WTC11 (cell line): Measurements from ENCODE around the gene ZNF688. TPM values are rescaled to one million over a fixed set of nuclear protein-coding genes. Genes with fewer than 3 reads are reported as not detected.
A peak's percentile ranks its signal among the peaks of the same experiment; 100 is the strongest.

Source experiments
- ARID4B ChIP-seq: sonication (generic); formaldehyde crosslinking; IDR thresholded peaks from 2 replicates; pipeline ENCODE4 v1.8.0; 2023; ENCODE audit warnings: missing genetic modification reagents, mild to moderate bottlenecking, borderline replicate concordance
- ELF4 ChIP-seq: sonication (generic); formaldehyde crosslinking; IDR thresholded peaks from 2 replicates; pipeline ENCODE4 v1.8.1; 2022; ENCODE audit warnings: low read depth, mild to moderate bottlenecking, moderate library complexity, missing genetic modification reagents
- ETV6 ChIP-seq: sonication (generic); formaldehyde crosslinking; IDR thresholded peaks from 2 replicates; pipeline ENCODE4 v1.8.1; 2022; ENCODE audit warnings: mild to moderate bottlenecking, missing genetic modification reagents
- FOXK1 ChIP-seq: sonication (generic); formaldehyde crosslinking; IDR thresholded peaks from 2 replicates; pipeline ENCODE4 v1.8.0; 2022; ENCODE audit warnings: mild to moderate bottlenecking, moderate library complexity, missing genetic modification reagents
- FOXP1 ChIP-seq: sonication (generic); formaldehyde crosslinking; IDR thresholded peaks from 2 replicates; pipeline ENCODE4 v1.8.0; 2022; ENCODE audit warnings: missing genetic modification reagents, mild to moderate bottlenecking, moderate library complexity, borderline replicate concordance
- GABPB1 ChIP-seq: sonication (generic); formaldehyde crosslinking; IDR thresholded peaks from 2 replicates; pipeline ENCODE4 v1.8.1; 2023; ENCODE audit warnings: mild to moderate bottlenecking, missing genetic modification reagents
- JAZF1 ChIP-seq: fragments of 250-450 bp; sonication (Bioruptor Pico); IDR thresholded peaks from 2 replicates; pipeline ENCODE4 v1.9.0; 2021; ENCODE audit warnings: moderate library complexity, mild to moderate bottlenecking, inconsistent platforms
- MXD4 ChIP-seq: fragments of 250-450 bp; sonication (Bioruptor Pico); IDR thresholded peaks from 2 replicates; pipeline ENCODE4 v1.8.0; 2021; ENCODE audit warnings: mild to moderate bottlenecking, moderate library complexity, borderline replicate concordance
- MYBL2 ChIP-seq: sonication (generic); formaldehyde crosslinking; IDR thresholded peaks from 2 replicates; pipeline ENCODE4 v1.8.1; 2023; ENCODE audit warnings: mild to moderate bottlenecking, moderate library complexity, missing genetic modification reagents
- NFYB ChIP-seq: sonication (generic); formaldehyde crosslinking; conservative IDR thresholded peaks from 2 replicates; pipeline ENCODE4 v1.8.0; 2022; ENCODE audit warnings: low read depth, missing genetic modification reagents
- OVOL2 ChIP-seq: fragments of 250-450 bp; sonication (Bioruptor Pico); IDR thresholded peaks from 2 replicates; pipeline ENCODE4 v1.9.0; 2021; ENCODE audit warnings: mild to moderate bottlenecking, borderline replicate concordance
- PRRX2 ChIP-seq: fragments of 250-450 bp; sonication (Bioruptor Pico); IDR thresholded peaks from 2 replicates; pipeline ENCODE4 v1.8.0; 2021; ENCODE audit warnings: mild to moderate bottlenecking
- SMAD3 ChIP-seq: sonication (generic); formaldehyde crosslinking; IDR thresholded peaks from 2 replicates; pipeline ENCODE4 v1.8.0; 2022; ENCODE audit warnings: missing genetic modification reagents, mild to moderate bottlenecking, borderline replicate concordance
- SP1 ChIP-seq: sonication (generic); formaldehyde crosslinking; conservative IDR thresholded peaks from 2 replicates; pipeline ENCODE4 v1.8.1; 2022; ENCODE audit warnings: missing genetic modification reagents
- TEAD4 ChIP-seq: sonication (generic); formaldehyde crosslinking; IDR thresholded peaks from 2 replicates; pipeline ENCODE4 v1.8.0; 2022; ENCODE audit warnings: mild to moderate bottlenecking, missing genetic modification reagents
- ZBTB43 ChIP-seq: sonication (generic); formaldehyde crosslinking; IDR thresholded peaks from 2 replicates; pipeline ENCODE4 v1.8.1; 2023; ENCODE audit warnings: mild to moderate bottlenecking, missing genetic modification reagents
- ZMAT4 ChIP-seq: fragments of 250-450 bp; sonication (Bioruptor Pico); IDR thresholded peaks from 2 replicates; pipeline ENCODE4 v1.9.0; 2021; ENCODE audit warnings: mild to moderate bottlenecking
- ZNF138 ChIP-seq: sonication (generic); formaldehyde crosslinking; conservative IDR thresholded peaks from 2 replicates; pipeline ENCODE4 v1.8.1; 2022; ENCODE audit warnings: mild to moderate bottlenecking, moderate library complexity, missing genetic modification reagents
- ZNF416 ChIP-seq: fragments of 250-450 bp; sonication (Bioruptor Pico); IDR thresholded peaks from 2 replicates; pipeline ENCODE4 v1.9.0; 2021; ENCODE audit warnings: mild to moderate bottlenecking, inconsistent platforms
- ZNF425 ChIP-seq: fragments of 250-450 bp; sonication (Bioruptor Pico); conservative IDR thresholded peaks from 2 replicates; pipeline ENCODE4 v1.9.0; 2021; ENCODE audit warnings: mild to moderate bottlenecking
- total RNA-seq: library from RNA; stranded (reverse); gene quantifications from 3 replicates; pipeline ENCODE4 v1.2.3, GENCODE V29; 2021
- TF ChIP-seq, protein P1 (sequence below): fragments of 250-450 bp; sonication (Bioruptor Pico); IDR thresholded peaks from 2 replicates; pipeline ENCODE4 v1.9.0; 2021; ENCODE audit warnings: mild to moderate bottlenecking, borderline replicate concordance
- TF ChIP-seq, protein P2 (sequence below): sonication (generic); formaldehyde crosslinking; IDR thresholded peaks from 2 replicates; pipeline ENCODE4 v1.8.0; 2023; ENCODE audit warnings: mild to moderate bottlenecking, missing genetic modification reagents

ZNF688 gene
- total RNA-seq, 1 experiment from 2014 or later = 4.2 TPM

DNA sequence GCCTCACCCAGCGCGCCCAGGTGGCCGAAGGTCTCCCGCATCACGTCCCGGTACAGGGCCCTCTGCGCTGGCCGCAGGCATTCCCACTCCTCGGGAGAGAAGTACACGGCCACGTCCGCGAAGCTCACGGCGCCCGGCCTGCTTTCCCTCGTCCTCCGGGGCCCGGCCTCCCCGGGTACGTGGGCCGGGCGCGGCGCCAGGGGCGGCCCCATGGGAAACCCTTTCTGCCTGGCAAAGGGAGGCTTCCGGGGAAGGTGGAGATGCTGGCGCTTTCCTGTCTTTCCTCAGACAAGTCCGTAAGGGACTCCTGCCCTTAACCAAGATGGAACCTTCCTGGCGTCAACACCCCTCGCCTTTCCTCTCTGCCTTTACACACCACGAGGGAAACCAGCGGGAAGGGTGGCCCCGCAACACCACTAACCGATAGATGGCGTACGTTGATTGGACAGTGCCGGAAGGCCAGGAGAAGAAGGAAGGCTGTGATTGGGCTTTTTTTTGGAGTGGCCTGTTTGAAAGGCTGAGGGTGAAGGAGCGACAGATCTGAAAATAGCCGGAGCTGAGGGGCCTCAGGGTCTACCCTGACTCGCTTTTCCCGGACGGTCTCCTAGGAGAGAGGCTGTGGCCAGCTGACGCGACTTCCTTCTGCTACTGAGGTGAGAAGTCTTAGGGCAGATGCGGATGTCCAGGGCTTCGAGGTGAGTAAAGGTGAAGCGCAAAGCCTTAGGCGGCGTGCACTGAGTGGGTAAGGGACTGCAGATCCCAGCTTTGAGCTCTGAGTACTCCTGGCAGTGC lies 14.1 kb upstream of the ZNF688 start, which contains the start of gene ZNF785 (continued):
- TF ChIP-seq PRRX2 (CRISPR knock-in tag) (no peak), TEAD4 (no peak; the same call in 1 of the 2 replicates), ZNF138 (CRISPR knock-in tag) (no peak), ZNF425 (CRISPR knock-in tag) (no peak), ZBTB43 (CRISPR knock-in tag) (peak; percentile 89), MXD4 (CRISPR knock-in tag) (no peak), NFYB (peak; percentile 91), ZMAT4 (CRISPR knock-in tag) (no peak), ARID4B (CRISPR knock-in tag) (peak; percentile 87), ZNF416 (CRISPR knock-in tag) (no peak), SMAD3 (peak; percentile 98), OVOL2 (no peak), FOXP1 (peak; percentile 84; the same call in 1 of the 2 replicates), SP1 (CRISPR knock-in tag) (peak; percentile 87), FOXK1 (peak; percentile 98), ELF4 (0 out of 2 replicates have a peak, but pooled peaks have one; percentile 54), MYBL2 (CRISPR knock-in tag) (peak; percentile 98), GABPB1 (CRISPR knock-in tag) (no peak), ETV6 (CRISPR knock-in tag) (peak; percentile 94), JAZF1 (no peak)
- TF ChIP-seq, protein P1, sequence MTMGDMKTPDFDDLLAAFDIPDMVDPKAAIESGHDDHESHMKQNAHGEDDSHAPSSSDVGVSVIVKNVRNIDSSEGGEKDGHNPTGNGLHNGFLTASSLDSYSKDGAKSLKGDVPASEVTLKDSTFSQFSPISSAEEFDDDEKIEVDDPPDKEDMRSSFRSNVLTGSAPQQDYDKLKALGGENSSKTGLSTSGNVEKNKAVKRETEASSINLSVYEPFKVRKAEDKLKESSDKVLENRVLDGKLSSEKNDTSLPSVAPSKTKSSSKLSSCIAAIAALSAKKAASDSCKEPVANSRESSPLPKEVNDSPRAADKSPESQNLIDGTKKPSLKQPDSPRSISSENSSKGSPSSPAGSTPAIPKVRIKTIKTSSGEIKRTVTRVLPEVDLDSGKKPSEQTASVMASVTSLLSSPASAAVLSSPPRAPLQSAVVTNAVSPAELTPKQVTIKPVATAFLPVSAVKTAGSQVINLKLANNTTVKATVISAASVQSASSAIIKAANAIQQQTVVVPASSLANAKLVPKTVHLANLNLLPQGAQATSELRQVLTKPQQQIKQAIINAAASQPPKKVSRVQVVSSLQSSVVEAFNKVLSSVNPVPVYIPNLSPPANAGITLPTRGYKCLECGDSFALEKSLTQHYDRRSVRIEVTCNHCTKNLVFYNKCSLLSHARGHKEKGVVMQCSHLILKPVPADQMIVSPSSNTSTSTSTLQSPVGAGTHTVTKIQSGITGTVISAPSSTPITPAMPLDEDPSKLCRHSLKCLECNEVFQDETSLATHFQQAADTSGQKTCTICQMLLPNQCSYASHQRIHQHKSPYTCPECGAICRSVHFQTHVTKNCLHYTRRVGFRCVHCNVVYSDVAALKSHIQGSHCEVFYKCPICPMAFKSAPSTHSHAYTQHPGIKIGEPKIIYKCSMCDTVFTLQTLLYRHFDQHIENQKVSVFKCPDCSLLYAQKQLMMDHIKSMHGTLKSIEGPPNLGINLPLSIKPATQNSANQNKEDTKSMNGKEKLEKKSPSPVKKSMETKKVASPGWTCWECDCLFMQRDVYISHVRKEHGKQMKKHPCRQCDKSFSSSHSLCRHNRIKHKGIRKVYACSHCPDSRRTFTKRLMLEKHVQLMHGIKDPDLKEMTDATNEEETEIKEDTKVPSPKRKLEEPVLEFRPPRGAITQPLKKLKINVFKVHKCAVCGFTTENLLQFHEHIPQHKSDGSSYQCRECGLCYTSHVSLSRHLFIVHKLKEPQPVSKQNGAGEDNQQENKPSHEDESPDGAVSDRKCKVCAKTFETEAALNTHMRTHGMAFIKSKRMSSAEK (CRISPR knock-in tag) = no peak
- TF ChIP-seq, protein P2, sequence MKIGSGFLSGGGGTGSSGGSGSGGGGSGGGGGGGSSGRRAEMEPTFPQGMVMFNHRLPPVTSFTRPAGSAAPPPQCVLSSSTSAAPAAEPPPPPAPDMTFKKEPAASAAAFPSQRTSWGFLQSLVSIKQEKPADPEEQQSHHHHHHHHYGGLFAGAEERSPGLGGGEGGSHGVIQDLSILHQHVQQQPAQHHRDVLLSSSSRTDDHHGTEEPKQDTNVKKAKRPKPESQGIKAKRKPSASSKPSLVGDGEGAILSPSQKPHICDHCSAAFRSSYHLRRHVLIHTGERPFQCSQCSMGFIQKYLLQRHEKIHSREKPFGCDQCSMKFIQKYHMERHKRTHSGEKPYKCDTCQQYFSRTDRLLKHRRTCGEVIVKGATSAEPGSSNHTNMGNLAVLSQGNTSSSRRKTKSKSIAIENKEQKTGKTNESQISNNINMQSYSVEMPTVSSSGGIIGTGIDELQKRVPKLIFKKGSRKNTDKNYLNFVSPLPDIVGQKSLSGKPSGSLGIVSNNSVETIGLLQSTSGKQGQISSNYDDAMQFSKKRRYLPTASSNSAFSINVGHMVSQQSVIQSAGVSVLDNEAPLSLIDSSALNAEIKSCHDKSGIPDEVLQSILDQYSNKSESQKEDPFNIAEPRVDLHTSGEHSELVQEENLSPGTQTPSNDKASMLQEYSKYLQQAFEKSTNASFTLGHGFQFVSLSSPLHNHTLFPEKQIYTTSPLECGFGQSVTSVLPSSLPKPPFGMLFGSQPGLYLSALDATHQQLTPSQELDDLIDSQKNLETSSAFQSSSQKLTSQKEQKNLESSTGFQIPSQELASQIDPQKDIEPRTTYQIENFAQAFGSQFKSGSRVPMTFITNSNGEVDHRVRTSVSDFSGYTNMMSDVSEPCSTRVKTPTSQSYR (CRISPR knock-in tag) = peak; percentile 84; the same call in 1 of the 2 replicates
